ENCODE data around the gene COPS6.

COPS6 gene

DNA sequence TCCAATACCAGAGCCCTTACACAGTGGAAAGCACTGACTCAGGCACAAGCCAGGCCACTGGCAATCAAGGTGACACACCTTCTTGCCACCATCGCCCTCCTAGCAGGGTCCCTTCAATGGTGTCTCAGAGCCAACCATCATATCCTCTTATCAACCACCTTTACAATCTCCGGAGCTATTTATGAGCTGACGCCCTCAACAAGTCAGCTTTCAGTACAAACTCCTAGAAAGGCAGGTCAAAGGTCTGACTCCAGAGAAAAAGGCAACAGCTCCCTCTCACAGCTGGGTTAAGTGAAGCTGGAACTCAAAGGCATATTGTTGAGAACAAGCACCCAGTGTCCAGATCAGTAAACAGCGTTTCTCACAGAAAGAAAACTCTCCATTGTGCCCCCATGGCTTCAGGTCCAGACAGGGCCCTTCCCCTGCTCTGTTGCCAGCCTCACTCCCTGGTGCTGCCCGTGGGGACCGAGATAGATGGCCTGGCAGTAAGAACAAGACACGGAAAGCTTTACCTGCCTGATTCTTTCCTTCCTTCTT, 9.7 kb upstream of the COPS6 start:
- no peak for DNase-seq (ENCODE audit: low read depth in 3 of 3, low spot score in 1 of 3)

DNA sequence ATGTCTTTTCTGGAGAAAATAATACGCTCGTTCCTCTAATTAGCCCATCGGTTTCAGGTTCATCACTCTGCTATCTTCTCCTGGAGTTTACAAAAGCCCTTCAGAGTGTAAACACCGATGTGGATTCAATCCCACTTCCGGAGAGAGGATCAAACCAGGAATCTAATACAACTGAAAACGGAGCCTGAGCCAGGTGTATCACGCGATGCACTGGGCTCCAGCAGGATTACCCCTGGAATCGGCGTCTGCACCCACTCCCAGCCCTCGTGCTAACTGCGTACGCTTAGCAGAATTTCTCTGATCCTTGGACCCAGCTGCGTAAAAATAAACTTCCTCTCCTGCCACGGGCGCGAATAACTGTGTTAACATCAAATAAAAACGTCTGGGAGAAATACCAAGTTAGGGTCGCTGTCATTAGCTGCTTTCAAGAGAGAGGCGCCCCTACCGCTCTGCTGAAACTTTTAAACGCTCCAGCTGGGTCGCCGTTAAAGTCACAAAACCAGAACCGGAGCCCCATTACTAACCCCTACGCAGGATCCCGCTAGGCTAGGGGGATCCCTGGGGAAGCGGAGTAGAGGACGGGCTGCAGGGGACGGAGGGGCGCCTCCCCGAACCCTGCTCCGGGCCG, 7.7 kb upstream of the COPS6 start:
- no peak for DNase-seq (ENCODE audit: low read depth in 3 of 3, low spot score in 1 of 3)

DNA sequence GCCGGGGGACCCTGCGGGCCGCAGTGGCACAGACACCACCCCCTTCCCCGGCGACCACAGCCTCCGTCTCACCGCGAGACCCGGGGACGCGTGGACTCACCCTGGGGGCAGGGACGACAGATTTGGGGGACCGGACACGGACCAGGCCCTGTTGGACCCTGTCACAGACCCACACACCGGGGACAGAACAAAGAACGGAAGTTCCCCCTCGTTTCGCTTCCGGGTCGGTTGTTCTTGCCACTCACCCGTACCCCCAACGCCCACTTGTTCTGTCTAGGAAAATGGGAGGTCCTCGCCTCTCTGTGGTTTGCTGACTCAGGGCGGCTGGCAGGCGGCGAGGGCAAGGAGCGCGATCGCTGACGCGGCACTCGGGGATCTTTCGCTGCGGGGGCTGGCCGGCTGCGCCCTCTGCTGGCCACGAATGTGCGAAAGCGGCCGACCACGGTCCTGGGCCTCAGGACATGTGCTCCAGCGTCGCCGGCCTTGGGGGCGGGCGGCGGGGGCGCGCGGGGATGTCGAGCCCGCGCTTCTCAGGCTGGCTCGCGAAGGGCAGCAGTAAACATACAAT, 7.2 kb upstream of the COPS6 start, which contains the start of gene ZNF3:
ZNF3 (minus strand) TSS at position 189 of the 568 bp plus-strand sequence. CDS start 4,366 bp downstream, outside the sequence.
- DNase-seq (ENCODE audit: low read depth in 3 of 3, low spot score in 1 of 3), result peak; percentile 94

DNA sequence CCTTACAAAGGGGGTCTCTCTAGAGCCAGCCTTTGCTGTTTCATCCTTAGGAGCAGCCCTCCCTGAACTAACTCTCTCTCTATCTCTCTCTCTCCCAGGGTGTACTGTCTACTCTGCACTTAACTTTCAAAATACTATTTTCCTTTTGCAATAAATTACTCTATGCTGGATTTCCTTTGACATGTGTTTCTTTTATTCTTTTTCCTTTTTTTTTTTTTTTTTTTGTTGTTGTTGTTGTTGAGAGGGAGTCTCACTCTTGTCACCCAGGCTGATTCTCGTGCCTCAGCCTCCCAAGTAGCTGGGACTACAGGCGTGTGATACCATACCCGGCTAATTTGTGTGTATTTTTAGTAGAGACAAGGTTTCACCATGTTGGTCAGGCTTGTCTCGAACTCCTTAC, 5.8 kb upstream of the COPS6 start:
- DNase-seq (ENCODE audit: low read depth in 3 of 3, low spot score in 1 of 3), result no peak

DNA sequence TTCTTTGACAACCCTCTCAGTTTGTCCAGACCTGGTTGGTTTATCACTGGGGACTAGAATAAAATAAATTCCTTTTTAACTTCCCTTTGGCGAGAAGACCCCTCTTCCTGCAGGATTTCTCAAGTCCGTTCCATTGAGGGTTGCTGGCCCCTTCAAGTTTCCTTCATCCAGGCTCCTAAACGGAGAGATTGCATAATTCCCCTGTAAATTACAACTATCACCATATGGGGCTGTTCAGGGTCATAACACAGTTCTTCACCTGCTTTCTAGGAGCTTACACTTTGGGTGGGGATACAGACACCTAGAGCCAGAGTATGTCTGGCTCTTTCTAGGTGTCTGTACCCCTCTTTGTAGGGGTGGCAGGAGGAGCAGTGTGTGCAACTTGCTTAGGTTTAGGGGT, 3.3 kb upstream of the COPS6 start:
- no peak for DNase-seq (ENCODE audit: low read depth in 3 of 3, low spot score in 1 of 3)

DNA sequence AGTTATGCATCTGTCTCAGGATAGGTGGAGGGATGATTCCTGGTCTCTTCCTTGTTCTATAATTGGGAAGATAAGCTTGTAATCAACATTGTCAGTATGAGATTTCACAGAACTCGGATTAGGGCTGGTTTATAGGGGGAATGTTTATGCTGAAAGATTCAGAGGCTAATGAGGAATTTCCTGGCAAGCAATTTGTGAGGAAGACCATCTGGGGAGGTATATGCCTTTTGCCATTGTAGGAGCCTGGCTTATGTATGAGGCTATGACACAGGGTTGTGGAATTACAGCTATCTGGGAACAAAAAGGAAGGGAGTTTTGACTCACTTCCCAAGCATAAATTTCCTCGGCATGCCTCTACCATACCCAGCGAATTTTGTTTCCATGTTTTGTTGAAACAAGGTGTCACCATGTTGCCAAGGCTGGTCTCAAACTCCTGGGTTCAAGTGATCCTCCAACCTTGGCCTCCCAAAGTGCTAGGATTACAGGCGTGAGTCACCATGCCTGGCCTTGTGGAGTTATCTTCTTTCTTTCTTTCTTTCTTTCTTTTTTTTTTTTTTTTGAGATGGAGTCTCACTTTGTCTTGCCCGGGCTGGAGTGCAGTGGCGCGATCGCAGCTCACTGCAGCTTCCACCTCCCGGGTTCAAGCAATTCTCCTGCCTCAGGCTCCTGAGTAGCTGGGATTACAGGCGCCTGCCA, 1.6 kb upstream of the COPS6 start:
- no peak for DNase-seq (ENCODE audit: low read depth in 3 of 3, low spot score in 1 of 3)

DNA sequence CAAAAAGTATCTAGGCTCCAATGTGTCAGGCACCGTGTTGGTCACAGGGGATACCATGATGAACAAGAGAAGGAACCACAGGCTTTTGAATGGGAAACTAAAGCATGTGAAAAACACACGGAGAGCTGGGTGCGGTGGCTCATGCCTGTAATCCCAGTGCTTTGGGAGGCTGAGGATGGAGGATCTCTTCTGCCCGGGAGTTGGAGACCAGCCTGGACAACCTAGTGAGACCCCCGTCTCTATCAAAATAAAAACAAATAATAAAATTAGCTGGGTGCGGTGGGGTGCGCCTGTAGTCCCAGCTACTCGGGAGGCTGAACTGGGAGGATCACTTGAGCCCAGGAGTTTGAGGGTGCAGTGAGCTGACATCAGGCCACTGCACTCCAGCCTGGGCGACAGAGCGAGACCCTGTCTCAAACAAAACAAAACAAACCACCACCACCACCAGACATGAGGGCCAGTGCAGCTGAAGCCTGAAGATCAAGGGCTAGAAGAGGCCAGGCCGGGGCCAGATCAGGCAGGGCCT, 611 bp upstream of the COPS6 start:
- no peak for DNase-seq (ENCODE audit: low read depth in 3 of 3, low spot score in 1 of 3)

DNA sequence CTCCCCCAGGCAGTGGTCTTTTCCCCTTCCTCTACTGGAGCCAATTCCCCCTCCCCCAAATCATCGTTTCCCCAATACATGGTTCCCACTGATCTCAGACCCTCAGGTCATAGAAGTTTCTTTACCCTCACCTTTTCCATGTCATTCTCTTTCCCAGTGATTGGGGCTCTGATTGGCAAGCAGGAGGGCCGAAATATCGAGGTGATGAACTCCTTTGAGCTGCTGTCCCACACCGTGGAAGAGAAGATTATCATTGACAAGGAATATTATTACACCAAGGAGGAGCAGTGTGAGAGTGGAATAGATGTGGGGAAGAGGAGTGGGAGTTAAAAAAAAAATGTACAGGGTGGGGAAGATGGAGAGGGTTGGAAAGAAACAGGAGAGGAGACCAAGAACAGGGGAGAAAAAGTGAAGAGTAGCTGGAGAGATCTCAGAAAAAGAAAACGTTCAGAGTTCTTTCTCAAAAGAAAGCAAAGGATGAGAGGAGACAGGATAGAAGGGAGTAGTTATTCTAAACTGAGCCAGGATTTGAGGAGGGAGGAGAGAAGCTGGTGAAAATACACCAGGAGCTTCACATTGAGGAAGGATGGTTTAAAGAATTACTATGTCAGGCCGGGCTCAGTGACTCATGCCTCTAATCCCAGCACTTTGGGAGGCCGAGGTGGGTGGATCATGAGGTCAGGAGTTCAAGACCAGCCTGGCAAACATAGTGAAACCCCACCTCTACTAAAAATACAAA, 858 bp downstream of the COPS6 start:
- no peak for DNase-seq (ENCODE audit: low read depth in 3 of 3, low spot score in 1 of 3)

DNA sequence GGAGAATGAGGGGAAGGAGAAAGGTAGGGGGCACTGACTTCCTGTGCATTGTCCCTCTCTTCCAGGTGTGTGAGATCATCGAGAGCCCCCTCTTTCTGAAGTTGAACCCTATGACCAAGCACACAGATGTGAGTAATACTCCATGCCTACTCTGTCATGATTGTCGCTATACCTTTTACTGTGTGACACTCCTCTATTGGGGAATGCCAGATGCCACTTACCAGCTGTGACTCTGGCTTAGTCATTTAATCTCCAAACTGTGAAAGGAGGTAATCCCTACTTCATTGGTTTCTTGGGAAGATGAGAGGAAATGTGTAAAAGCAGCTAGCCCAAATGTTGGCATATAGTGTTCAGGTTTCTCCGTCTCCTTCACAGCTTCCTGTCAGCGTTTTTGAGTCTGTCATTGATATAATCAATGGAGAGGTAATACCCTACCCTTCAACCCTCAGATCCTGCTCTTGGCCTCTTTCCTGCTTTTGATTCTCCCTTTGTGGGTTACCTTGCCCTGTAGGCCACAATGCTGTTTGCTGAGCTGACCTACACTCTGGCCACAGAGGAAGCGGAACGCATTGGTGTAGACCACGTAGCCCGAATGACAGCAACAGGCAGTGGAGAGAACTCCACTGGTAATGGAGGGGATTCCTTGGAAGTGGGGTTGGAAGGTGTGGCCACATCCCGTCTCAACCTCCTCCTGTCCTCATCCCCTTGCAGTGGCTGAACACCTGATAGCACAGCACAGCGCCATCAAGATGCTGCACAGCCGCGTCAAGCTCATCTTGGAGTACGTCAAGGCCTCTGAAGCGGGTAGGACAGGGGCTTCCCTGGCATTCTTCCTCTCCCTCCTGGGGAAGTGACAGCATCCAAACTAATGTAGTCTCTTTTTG, 2.0 kb downstream of the COPS6 start:
- DNase-seq (ENCODE audit: low read depth in 3 of 3, low spot score in 1 of 3), result no peak

DNA sequence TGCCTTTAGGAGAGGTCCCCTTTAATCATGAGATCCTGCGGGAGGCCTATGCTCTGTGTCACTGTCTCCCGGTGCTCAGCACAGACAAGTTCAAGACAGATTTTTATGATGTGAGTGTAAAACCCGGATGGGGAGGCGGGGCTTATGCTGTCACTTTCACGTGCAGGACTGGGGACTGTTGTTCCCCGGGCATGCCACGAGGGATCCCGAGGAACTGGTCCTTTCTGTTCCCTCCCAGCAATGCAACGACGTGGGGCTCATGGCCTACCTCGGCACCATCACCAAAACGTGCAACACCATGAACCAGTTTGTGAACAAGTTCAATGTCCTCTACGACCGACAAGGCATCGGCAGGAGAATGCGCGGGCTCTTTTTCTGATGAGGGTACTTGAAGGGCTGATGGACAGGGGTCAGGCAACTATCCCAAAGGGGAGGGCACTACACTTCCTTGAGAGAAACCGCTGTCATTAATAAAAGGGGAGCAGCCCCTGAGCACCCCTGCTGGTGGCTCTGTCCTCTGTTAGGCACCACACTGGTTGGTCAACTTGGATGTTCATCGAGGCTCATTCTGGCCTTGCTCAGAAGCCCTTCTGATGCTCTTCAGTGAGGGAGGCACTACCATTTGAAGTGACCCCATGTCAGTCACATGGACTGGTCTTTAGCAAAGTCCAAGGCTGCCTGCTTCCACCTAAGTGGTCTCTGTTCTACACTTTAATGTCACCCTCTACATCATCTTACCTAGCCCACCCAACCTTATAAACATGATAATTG, 2.8 kb downstream of the COPS6 start:
- DNase-seq (ENCODE audit: low read depth in 3 of 3, low spot score in 1 of 3), result no peak

DNA sequence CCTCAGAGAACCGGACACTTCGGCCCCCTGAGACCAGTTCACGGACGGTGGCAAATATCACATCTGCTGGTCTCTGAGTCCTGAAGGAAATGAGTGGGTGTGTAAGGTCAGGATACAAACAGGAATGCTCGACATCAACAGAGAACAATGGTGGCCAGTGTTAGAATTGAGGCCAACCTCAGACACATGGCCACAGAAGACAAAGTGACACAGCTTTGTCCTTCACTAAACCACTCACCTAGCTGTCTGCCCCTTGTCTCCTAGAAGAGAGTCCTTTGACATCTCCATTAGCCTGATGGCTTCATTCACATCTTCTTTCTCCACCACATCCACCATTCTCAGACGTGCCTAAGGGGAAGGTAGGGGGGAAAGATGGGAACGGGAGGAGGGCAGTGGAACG, 4.3 kb downstream of the COPS6 start:
- DNase-seq (ENCODE audit: low read depth in 3 of 3, low spot score in 1 of 3), result no peak

DNA sequence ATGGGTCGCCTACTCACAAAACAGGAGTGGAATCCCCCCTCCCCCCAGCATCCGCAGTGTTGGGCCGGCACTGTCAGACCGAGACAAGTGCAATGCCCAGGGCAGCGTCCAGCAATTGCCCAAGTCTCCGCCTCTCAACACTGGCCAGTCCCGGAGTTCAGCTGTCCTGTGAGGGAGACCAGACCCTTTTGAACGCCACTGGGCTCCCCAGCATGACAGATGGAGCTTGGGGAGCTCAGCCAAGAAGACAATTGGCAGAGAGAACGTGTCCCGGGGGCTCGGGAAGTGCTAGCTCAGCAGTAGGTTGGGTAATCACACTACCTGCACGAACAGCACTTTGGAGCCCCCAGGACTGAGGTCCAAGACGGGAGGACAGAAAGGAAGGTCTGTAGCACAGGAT, 4.7 kb downstream of the COPS6 start:
- no peak for DNase-seq (ENCODE audit: low read depth in 3 of 3, low spot score in 1 of 3)

DNA sequence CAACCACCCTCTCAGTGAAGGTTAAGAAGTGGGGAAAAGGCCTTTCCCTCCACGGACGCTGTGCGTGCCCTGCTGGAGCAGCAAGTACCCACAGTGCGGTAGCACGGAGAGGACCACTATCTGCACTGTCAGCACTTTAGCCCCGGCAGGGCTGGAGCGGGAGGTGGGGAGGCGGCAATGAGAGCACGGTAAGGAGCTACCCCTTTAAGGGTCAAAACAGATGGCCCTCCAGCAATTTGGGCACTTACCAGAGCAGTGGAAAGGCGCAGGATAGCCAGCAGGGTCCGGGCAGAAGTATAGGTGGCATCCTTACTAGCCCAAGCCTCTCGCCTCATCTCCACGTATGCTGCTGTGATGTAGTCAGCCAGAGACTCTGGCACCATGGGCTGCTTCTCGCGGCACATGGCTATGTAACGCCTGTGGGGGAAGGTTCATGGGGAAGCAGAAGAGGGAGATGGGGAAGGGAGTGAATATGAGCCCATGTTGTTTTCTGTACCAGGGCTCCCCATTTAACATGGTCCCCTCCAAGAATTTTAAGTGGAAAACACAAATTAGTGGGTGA, 5.2 kb downstream of the COPS6 start:
- DNase-seq (ENCODE audit: low read depth in 3 of 3, low spot score in 1 of 3), result no peak

DNA sequence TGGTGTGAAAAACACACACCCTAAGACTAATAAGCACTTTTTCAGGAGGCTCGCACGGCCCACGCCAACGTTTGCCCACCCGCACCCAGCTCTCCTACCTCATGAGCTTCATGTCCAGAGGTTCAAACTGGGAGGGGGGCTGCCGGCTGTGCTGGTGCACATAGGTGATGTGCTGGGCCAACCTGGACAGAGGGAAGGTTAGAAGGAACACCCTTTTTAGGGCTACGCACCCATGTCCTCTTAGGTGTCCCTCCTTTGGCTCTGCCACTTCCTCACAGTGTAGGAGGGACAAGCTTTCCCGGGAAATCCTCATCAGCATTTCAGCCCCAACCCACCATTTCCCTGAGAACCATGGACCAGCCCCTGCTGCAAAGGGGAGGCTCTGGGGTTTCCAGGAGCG, 6.5 kb downstream of the COPS6 start:
- DNase-seq (ENCODE audit: low read depth in 3 of 3, low spot score in 1 of 3), result no peak

DNA sequence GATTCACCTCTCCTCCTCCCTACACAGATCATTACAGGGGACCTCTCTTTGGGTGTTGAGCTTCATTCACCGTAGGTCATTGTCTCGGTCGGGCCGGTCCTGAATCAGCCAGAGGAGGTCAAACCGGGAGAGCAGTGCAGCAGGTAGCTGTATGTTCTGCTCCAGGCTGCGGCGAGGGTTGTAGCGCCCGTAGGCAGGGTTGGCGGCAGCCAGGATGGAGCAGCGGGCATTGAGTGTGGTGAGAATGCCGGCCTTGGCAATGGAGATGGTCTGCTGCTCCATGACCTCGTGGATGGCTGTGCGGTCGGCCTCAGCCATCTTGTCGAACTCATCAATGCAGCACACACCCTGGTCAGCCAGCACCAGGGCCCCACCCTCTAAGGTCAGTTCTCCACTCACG, 6.9 kb downstream of the COPS6 start:
- no peak for DNase-seq (ENCODE audit: low read depth in 3 of 3, low spot score in 1 of 3)

DNA sequence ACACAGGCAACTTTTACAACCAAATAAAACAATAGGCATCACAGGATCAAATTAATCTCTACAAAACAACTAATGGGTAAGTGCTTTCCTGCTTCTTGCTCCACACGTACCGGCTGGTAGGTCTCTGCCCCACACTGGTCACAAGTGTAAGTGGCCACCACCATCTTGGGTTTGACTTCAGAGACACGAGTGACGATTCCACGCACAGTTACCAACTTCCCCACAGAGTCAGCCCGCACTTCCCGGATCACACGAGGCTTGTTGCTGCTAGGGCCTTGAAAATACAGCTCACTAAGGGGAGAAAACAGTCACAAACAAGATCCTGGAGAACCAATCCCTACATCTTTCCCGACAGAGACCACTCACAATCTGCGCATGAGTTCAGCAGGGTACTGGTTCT, 10.1 kb downstream of the COPS6 start:
- no peak for DNase-seq (ENCODE audit: low read depth in 3 of 3, low spot score in 1 of 3)

DNA sequence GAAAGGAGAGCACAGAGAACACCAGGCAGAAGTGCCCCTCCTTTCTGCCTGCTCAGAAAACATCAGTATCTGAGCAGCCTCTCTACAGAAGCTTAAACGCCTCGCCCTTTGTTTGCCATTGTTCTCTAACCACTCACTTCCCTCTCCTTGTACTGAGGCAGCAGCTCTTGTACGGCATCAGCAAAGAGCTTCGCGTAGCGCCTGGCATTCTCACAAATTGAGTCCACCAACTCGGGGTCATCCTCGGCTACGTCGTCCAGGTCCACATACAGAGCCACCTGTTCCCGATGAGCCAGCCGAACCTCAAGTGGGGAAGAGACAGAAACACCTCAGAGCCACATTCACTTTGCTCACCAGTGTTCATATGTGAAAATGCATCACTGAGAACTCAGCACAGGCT, 10.7 kb downstream of the COPS6 start:
- no peak for DNase-seq (ENCODE audit: low read depth in 3 of 3, low spot score in 1 of 3)

DNA sequence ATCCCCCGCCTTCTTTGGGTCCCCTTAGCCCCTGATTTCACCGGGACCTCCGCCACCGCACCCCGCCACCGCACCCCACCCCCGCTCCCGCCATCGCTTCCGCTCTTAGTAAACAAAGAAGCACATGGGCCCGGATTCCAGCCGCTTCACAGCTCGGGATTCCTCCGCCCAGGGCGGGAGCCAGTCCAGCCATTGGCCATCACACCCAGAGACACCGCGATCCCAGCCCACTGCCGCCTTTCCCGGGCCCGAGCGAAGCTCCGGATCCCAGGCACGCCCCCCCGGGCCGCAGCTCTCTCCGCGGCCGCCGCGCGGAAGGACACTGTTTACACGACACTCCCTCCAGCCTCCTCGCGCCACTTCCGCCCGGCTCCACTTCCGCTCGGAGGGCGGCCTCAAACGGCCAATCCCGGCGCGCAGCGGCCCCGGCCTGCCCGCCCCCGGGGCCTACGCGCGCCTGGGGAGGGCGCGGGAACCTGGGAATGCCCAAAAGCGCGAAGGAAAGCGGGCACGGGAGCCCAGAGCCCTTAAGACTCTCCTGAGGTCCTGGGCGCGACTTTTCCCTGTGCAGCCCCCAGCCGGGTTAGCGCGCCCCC, 11.7 kb downstream of the COPS6 start:
- DNase-seq (ENCODE audit: low read depth in 3 of 3, low spot score in 1 of 3), result peak; percentile 56 to 73 (median 69)

All from stimulated activated CD4-positive, alpha-beta T cell treated with anti-CD3 and anti-CD28 coated beads, TNF-alpha, amount 100 ng/mL, for 1 hour (primary cell).